CD4-positive, alpha-beta T cell treated with Interleukin-17A for 1 hour (primary cell): ENCODE data around the gene PDLIM3.
"Not testable (repeated sequence)": the region's sequence is repeated elsewhere in the genome, so short reads cannot be mapped to it uniquely, and the experiment has no call there.

Experiments used
- DNase-seq: peaks from one replicate; pipeline ENCODE4 v3.0.0-alpha.2; 2020

Gene PDLIM3, protein sequence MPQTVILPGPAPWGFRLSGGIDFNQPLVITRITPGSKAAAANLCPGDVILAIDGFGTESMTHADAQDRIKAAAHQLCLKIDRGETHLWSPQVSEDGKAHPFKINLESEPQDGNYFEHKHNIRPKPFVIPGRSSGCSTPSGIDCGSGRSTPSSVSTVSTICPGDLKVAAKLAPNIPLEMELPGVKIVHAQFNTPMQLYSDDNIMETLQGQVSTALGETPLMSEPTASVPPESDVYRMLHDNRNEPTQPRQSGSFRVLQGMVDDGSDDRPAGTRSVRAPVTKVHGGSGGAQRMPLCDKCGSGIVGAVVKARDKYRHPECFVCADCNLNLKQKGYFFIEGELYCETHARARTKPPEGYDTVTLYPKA

GRCh38 chr4:185534866-185535611, at the start of gene PDLIM3:
Gene PDLIM3 (minus strand): TSS chr4:185535507. CDS start chr4:185535434, 73 bp downstream.
- DNase-seq = no peak

DNA sequence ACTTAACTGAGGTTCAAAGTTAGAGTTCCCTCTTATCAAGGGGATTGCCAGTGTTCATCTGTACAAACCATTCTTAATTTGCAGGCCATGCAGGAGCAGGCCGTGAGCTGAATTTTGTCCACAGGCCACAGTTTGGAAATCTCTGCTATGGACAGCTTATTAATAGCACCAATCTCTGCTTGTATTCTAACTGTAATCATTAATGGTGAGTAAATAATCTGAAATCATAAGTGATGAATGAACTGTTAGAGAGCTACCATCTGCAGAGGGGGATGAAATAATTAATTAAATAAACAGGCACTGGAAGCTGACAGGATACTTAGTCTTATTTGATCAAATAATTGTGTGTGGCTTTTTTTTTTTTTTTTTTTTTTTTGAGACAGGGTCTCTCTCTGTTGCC, 48.5 kb upstream of the PDLIM3 start:
- no peak for DNase-seq

DNA sequence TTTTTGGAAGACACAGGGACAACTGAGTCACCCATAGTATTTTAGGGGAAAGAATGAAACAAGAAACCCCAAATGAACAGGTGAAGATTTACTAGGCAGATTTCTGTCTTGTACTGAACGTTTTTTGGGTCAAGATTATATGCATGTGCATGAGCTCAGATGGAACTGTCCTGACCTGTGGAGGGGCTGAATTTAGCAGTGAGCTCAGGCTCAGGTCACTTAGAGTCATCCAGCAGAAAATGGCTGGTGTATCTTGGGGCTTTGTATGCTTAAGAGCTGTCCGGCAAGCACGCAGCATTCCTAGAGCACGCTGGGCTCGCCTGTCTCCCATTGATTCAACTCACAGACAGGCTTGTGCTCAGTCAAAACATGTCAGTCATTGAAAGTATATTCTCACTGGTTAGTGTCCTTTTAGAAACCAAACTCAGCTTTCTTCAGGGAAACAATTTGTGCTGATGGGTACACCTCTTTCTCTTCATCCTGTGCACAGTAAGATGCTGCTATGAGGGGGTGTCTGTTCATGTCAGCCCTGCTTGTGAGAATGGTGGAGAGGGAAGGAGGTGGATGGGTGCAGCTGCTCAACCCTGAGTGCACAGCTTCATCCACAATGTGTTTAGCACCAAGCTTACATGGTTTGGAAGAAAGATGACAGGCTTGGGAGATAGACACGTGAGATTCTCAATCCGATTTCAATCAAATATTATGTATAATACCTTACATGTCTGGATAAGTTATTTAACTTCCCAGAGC, 47.5 kb upstream of the PDLIM3 start:
- DNase-seq = no peak

GRCh38 chr4:185580699-185581098, 45.4 kb upstream of the PDLIM3 start:
- DNase-seq = no peak

- no peak for DNase-seq
Observed at GRCh38 chr4:185578284-185578683, 43.0 kb upstream of the PDLIM3 start.

- DNase-seq = no peak
Observed at GRCh38 chr4:185576962-185577950, 41.9 kb upstream of the PDLIM3 start.

- DNase-seq = no peak
Observed at GRCh38 chr4:185576314-185576961, 41.1 kb upstream of the PDLIM3 start.

GRCh38 chr4:185573651-185574199, 38.4 kb upstream of the PDLIM3 start:
- no peak for DNase-seq

GRCh38 chr4:185570727-185571126, 35.4 kb upstream of the PDLIM3 start:
- DNase-seq = no peak

DNA sequence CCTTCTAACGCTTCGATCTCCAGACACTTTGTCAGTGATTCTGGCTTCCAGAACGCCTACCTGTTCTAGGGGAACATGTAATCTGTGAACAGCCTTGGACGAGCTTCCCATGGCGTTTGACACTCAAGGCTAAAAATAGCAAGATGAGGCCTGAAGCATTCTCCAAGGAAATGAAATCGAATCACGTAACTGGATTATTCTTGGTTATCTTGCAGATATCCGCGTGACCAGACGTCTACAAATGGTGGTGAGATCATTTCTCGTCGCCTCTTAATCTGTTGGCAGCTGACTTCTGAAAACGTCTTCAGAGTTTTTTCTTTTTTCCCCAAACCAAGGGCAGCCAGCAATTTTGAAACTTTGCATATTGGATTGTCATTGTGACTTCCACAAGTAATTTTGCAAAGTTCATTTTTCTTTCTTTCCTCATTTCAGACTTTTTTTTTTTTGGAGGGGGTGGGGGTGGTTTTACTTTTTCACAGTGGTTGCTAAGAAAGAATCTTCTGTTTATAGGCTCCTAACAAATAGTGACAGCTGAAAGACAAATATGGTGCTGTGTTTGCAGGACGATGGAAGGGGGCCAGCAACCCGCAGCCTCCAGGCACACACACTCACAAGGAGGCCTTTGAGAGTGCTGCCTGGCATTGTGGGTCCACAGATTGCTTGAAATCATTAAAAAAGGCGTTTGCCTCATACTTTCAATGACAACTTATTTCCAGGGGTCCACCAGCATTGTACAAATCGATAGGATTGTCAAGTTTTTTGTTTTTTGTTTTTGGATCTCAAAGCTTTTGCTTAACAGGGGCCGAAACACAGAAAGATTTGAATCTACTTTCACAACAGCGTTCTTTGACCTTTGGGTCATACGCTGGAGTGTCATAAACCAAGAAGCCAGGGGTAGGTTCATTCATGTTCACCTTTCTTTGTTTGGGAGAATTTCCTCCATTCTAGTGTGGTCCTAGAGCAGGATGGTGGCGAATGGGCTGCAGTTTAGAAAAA, 32.4 kb upstream of the PDLIM3 start:
- no peak for DNase-seq

GRCh38 chr4:185566972-185567371, 31.7 kb upstream of the PDLIM3 start:
- no peak for DNase-seq

DNA sequence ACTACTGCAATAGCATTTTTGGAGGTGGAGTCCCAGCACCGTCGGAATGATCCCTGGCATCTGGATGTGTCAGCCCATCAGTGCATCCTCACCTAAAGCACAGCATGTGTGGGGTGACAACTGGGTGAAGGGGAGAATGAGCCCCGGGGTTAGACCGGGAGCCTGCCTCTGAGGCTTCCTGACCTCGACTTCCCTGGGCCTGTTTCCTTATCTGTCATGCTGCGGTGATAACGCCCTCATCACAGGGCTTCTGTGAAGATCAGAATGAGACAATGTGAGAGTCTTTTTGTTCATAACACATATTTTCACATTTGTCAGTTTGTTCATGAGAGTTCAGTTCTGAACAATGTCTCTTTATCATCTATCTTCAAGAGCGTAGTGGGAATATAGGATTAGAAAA, 31.1 kb upstream of the PDLIM3 start:
- no peak for DNase-seq

- no peak for DNase-seq
Observed at GRCh38 chr4:185565696-185566095, 30.4 kb upstream of the PDLIM3 start.

DNA sequence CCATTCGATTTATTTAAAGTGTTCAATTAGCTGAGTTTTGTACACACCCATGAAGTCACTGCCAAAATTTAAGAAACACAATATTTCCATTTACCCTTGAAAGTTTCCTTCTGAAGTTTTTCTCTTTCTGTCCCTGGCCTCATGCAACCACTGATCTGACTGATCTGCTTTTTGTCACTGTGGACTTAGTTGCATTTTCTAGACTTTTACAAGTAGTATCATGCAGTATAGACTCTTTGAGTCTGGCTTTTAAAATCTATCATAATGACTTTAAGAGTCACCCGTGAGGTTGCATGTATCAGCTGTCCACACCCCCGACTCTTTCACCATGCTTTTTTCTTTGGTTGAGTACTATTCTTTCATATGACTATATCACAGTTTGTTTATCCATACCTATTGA, 29.0 kb upstream of the PDLIM3 start:
- DNase-seq = no peak

DNA sequence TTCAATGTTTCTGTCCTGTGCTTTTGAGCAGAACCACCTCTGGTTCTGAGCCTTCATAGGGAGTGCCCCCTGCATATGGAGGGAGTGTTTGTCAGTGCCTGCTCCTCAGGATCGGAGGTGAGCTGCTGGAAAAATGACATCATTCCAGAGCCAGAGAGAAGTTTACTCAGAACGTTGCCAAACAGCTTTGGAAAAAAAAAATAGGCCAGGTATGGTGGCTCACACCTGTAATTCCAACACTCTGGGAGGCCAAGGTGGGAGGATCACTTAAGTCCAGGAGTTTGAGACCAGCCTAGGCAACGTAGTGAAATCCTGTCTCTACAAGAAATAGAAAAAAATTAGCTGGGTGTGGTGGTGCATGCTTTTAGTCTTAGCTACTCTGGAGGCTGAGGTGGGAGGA, 27.2 kb upstream of the PDLIM3 start:
- DNase-seq = no peak

GRCh38 chr4:185560316-185560715, 25.0 kb upstream of the PDLIM3 start:
- DNase-seq = no peak

DNA sequence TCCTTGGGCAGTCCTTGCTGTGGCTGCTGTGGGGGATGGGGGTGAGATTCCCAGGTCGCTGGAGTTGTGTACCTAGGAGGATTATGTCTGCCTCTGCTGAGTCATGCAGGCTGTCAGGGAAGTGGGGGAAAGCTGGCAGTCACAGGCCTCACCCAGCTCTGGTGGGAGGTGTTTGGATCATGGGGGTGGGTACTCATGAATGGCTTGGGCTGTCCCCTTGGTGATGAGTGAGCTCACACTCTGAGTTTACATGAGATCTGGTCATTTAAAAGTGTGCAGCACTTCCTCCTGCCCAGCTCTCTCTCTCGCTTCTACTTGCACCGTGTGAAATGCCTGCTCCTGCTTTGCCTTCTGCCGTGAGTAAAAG, 24.6 kb upstream of the PDLIM3 start:
- DNase-seq = no peak

GRCh38 chr4:185559251-185559914, 24.1 kb upstream of the PDLIM3 start:
- DNase-seq = not testable (repeated sequence)

GRCh38 chr4:185554365-185555126, 19.2 kb upstream of the PDLIM3 start:
- no peak for DNase-seq
